Type B pancreatic cell (in vitro differentiated cells): ENCODE results near the gene CDC42EP1. TPM values are rescaled to one million over a fixed set of nuclear protein-coding genes. Genes with fewer than 3 reads are reported as not detected.

Experiments
- DNase-seq: peaks from one replicate; pipeline ENCODE4 v3.0.0; 2021; ENCODE audit warnings: mixed read lengths; ENCODE audit not compliant: unreplicated experiment; ENCODE audit errors: extremely low spot score
- H3K27ac Mint-ChIP-seq: 2 replicates; pipeline ENCODE4 v1.8.0; 2021; ENCODE audit warnings: mild to moderate bottlenecking, mixed read lengths
- H3K27me3 Mint-ChIP-seq: 2 replicates; pipeline ENCODE4 v1.8.0; 2021; ENCODE audit warnings: mixed read lengths
- H3K36me3 Mint-ChIP-seq: 2 replicates; pipeline ENCODE4 v1.8.0; 2021; ENCODE audit warnings: mixed read lengths
- H3K4me1 Mint-ChIP-seq: one replicate; pipeline ENCODE4 v1.8.0; 2021; ENCODE audit warnings: mixed read lengths; ENCODE audit not compliant: unreplicated experiment
- H3K4me3 Mint-ChIP-seq: 2 replicates; pipeline ENCODE4 v1.8.0; 2021; ENCODE audit warnings: mild to moderate bottlenecking, mixed read lengths
- H3K9me3 Mint-ChIP-seq: 2 replicates; pipeline ENCODE4 v1.8.0; 2021; ENCODE audit warnings: mixed read lengths
- total RNA-seq: library from RNA; stranded (reverse); gene quantifications from 2 replicates; pipeline ENCODE4 v1.2.1, GENCODE V29; 2021; ENCODE audit warnings: low replicate concordance
- TF ChIP-seq, protein P1 (sequence below): fragments of 200-600 bp; sonication (generic); conservative IDR thresholded peaks from 2 replicates; pipeline ENCODE4 v1.5.0; 2021; ENCODE audit warnings: antibody characterized with exemption, mild to moderate bottlenecking

The CDC42EP1 gene
- total RNA-seq, 1 donor from 2014 or later = 30.4 TPM

- no peaks in the 10 kb centered on the region for H3K36me3 Mint-ChIP-seq
- no peaks in the 10 kb centered on the region for H3K9me3 Mint-ChIP-seq
- no peaks in the 10 kb centered on the region for H3K27me3 Mint-ChIP-seq
- DNase-seq = no peak
- H3K4me1 Mint-ChIP-seq = no peaks in the 10 kb centered on the region
- TF ChIP-seq, protein P1, sequence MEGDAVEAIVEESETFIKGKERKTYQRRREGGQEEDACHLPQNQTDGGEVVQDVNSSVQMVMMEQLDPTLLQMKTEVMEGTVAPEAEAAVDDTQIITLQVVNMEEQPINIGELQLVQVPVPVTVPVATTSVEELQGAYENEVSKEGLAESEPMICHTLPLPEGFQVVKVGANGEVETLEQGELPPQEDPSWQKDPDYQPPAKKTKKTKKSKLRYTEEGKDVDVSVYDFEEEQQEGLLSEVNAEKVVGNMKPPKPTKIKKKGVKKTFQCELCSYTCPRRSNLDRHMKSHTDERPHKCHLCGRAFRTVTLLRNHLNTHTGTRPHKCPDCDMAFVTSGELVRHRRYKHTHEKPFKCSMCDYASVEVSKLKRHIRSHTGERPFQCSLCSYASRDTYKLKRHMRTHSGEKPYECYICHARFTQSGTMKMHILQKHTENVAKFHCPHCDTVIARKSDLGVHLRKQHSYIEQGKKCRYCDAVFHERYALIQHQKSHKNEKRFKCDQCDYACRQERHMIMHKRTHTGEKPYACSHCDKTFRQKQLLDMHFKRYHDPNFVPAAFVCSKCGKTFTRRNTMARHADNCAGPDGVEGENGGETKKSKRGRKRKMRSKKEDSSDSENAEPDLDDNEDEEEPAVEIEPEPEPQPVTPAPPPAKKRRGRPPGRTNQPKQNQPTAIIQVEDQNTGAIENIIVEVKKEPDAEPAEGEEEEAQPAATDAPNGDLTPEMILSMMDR = no peak
- H3K27ac Mint-ChIP-seq = no peak overlapping the region
- no peak overlapping the region for H3K4me3 Mint-ChIP-seq
These were observed 57.2 kb downstream of the CDC42EP1 start for GRCh38 chr22:37617431-37617830.

DNA sequence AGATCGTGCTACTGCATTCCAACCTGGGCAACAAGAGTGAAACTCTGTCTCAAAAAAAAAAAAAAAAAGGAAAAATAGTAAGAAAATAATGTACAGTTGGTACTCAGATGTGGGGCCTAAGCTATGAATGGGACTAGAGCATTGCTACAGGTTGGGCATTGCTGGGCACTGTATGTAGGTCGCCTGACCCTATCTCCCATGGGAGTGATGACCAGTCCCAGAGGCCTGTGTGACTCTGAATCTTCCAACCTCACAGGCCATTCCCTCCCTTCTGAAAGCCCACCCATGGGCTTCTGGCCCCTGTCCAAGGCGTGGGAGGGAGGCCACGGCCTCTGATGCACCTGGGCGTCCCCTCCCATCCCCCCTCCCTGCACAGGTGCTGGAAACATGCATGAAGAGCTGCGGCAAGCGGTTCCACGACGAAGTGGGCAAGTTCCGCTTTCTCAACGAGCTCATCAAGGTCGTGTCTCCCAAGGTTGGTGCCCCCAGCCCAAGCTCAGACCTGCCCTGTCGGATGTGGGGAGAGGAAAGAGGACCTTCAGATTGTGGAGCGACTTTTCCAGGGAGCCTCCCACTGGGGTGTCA lies 57.9 kb downstream of the CDC42EP1 start:
- no peak overlapping the region for H3K4me3 Mint-ChIP-seq
- DNase-seq = no peak
- no peak overlapping the region for H3K27ac Mint-ChIP-seq
- no peaks in the 10 kb centered on the region for H3K4me1 Mint-ChIP-seq
- TF ChIP-seq, protein P1 = no peak
- no peaks in the 10 kb centered on the region for H3K27me3 Mint-ChIP-seq
- H3K9me3 Mint-ChIP-seq = no peaks in the 10 kb centered on the region
- H3K36me3 Mint-ChIP-seq = no peaks in the 10 kb centered on the region

- H3K4me3 Mint-ChIP-seq = no peak overlapping the region
- H3K4me1 Mint-ChIP-seq = peaks cover 2% of the 10 kb centered on the region
- DNase-seq = no peak
- no peaks in the 10 kb centered on the region for H3K9me3 Mint-ChIP-seq
- TF ChIP-seq, protein P1 = no peak
- no peaks in the 10 kb centered on the region for H3K27me3 Mint-ChIP-seq
- no peak overlapping the region for H3K27ac Mint-ChIP-seq
- no peaks in the 10 kb centered on the region for H3K36me3 Mint-ChIP-seq
These were observed 58.4 kb downstream of the CDC42EP1 start for GRCh38 chr22:37618674-37619073.

Other genes starting within 250 kb of the CDC42EP1 start
- 0.53 and 1.3 TPM in 2 replicates for gene ELFN2, start 133.0 kb upstream of the CDC42EP1 start, total RNA-seq
- gene MFNG, start 74.1 kb upstream of the CDC42EP1 start, total RNA-seq = 0.76 and 0.82 TPM in 2 replicates
- 9.9 and 14.8 TPM in 2 replicates for gene CARD10, start 41.1 kb upstream of the CDC42EP1 start, total RNA-seq
- gene LGALS2, start 19.6 kb downstream of the CDC42EP1 start, total RNA-seq = 2.6 and 8.7 TPM in 2 replicates
- gene GGA1, start 48.4 kb downstream of the CDC42EP1 start, total RNA-seq = 71.8 and 80.2 TPM in 2 replicates
- gene SH3BP1, start 79.2 kb downstream of the CDC42EP1 start, total RNA-seq = 30.0 and 31.1 TPM in 2 replicates
- 15.6 and 30.2 TPM in 2 replicates for gene PDXP, start 98.2 kb downstream of the CDC42EP1 start, total RNA-seq
- gene LGALS1, start 115.2 kb downstream of the CDC42EP1 start, total RNA-seq = 1.8 and 235 TPM in 2 replicates
- gene NOL12, start 125.9 kb downstream of the CDC42EP1 start, total RNA-seq = 18.5 and 23.9 TPM in 2 replicates
- 42.9 and 47.0 TPM in 2 replicates for gene TRIOBP, start 136.6 kb downstream of the CDC42EP1 start, total RNA-seq
- 22.3 and 27.4 TPM in 2 replicates for gene GCAT, start 247.5 kb downstream of the CDC42EP1 start, total RNA-seq